GM21381 (cell line): ENCODE results near the gene DMRTA2.

Experiments used
- ATAC-seq: cut with Tn5 transposase; IDR thresholded peaks from one replicate; pipeline ENCODE4 v1.9.1; 2021; ENCODE audit warnings: mild to moderate bottlenecking, moderate library complexity; ENCODE audit not compliant: unreplicated experiment

The DMRTA2 gene

GRCh38 chr1:50422946-50423669 lies at the start of gene DMRTA2:
TSS of gene DMRTA2 (minus strand) at chr1:50423443. CDS start at chr1:50421536, 1,907 bp downstream.
- ATAC-seq = no peak

GRCh38 chr1:50471967-50472366 lies 48.7 kb upstream of the DMRTA2 start:
- no peak for ATAC-seq

- ATAC-seq = no peak
Measured at GRCh38 chr1:50462964-50463363, 39.7 kb upstream of the DMRTA2 start.

GRCh38 chr1:50458507-50458906 lies 35.3 kb upstream of the DMRTA2 start:
- no peak for ATAC-seq

- ATAC-seq = no peak
Measured at GRCh38 chr1:50454911-50455310, 31.7 kb upstream of the DMRTA2 start.

- ATAC-seq = no peak
Measured at GRCh38 chr1:50453266-50453665, 30.0 kb upstream of the DMRTA2 start.

- no peak for ATAC-seq
Measured at GRCh38 chr1:50452700-50453099, 29.5 kb upstream of the DMRTA2 start.

- no peak for ATAC-seq
Measured at GRCh38 chr1:50450861-50451653, 27.8 kb upstream of the DMRTA2 start.

- ATAC-seq = no peak
Measured at GRCh38 chr1:50447961-50448360, 24.7 kb upstream of the DMRTA2 start.

- no peak for ATAC-seq
Measured at GRCh38 chr1:50441183-50441582, 17.9 kb upstream of the DMRTA2 start.

- no peak for ATAC-seq
Measured at GRCh38 chr1:50438945-50439344, 15.7 kb upstream of the DMRTA2 start.

- ATAC-seq = no peak
Measured at GRCh38 chr1:50436489-50436888, 13.2 kb upstream of the DMRTA2 start.

- ATAC-seq = no peak
Measured at GRCh38 chr1:50430010-50430405, 6.8 kb upstream of the DMRTA2 start.

GRCh38 chr1:50427818-50428779 lies 4.9 kb upstream of the DMRTA2 start:
- no peak for ATAC-seq

- no peak for ATAC-seq
Measured at GRCh38 chr1:50427086-50427817, 4.0 kb upstream of the DMRTA2 start.

GRCh38 chr1:50426702-50427085 lies 3.5 kb upstream of the DMRTA2 start:
- no peak for ATAC-seq

GRCh38 chr1:50426108-50426700 lies 3.0 kb upstream of the DMRTA2 start:
- ATAC-seq = no peak

GRCh38 chr1:50425376-50426107 lies 2.3 kb upstream of the DMRTA2 start:
- ATAC-seq = no peak

- ATAC-seq = no peak
Measured at GRCh38 chr1:50424884-50425375, 1.7 kb upstream of the DMRTA2 start.
